Breast epithelium (tissue), 3 donors: ENCODE data around the gene XRCC6.

Source experiments
- CTCF ChIP-seq, 3 donors: fragments of 450-650 bp; IDR thresholded peaks; one replicate each; pipeline ENCODE4 v1.5.1; 2016 to 2017; ENCODE audit warnings: antibody characterized with exemption in 3 of 3, mild to moderate bottlenecking in 3 of 3, moderate library complexity in 3 of 3
- POLR2A ChIP-seq: fragments of 450-650 bp; IDR thresholded peaks from one replicate; pipeline ENCODE4 v1.6.1; 2016; ENCODE audit warnings: antibody characterized with exemption, mild to moderate bottlenecking, moderate library complexity
- POLR2AphosphoS5 ChIP-seq, 3 donors: sonication (generic); formaldehyde crosslinking; IDR thresholded peaks; one replicate each; pipeline ENCODE4 v1.6.1; 2017; ENCODE audit warnings: antibody characterized with exemption in 3 of 3

GRCh38 chr22:41613456-41613855, 7.6 kb upstream of the XRCC6 start:
- TF ChIP-seq POLR2A (no peak), CTCF (IDR thresholded peaks at IDR 0.05) (no peak), POLR2AphosphoS5 (IDR thresholded peaks at IDR 0.05) (no peak)
